ENCODE measurements around the gene PPARG.

GRCh38 chr3:12396471-12396870 is 107.6 kb downstream of the PPARG start:
- TF ChIP-seq PKNOX1 (IDR thresholded peaks at IDR 0.05) (no peak), FOXK2 (IDR thresholded peaks at IDR 0.05) (no peak), SUZ12 (IDR thresholded peaks at IDR 0.05) (no peak), BHLHE40 (IDR thresholded peaks at IDR 0.05; ENCODE audit: borderline replicate concordance) (no peak), ZNF384 (IDR thresholded peaks at IDR 0.05) (no peak), HDGF (IDR thresholded peaks at IDR 0.05; ENCODE audit: borderline replicate concordance) (no peak), TARDBP (IDR thresholded peaks at IDR 0.05) (no peak), ELF4 (IDR thresholded peaks at IDR 0.05) (no peak), FOXA1 (IDR thresholded peaks at IDR 0.05) (no peak)

All from HEK293T (cell line).